GM12864 (cell line): ENCODE measurements around the gene TNFRSF21.
"Not testable (repeated sequence)": the region's sequence is repeated elsewhere in the genome, so short reads cannot be mapped to it uniquely, and the experiment has no call there.

Source experiments
- DNase-seq: peaks from one replicate; pipeline ENCODE4 v3.0.0-alpha.2; 2011; ENCODE audit warnings: low read depth
- H3K4me3 ChIP-seq: 2 replicates; pipeline ENCODE4 v1.5.1; 2011; ENCODE audit warnings: mild to moderate bottlenecking, low read depth, low read length, control low read depth
- CTCF ChIP-seq: IDR thresholded peaks from 2 replicates; pipeline ENCODE4 v1.5.1; 2011; ENCODE audit warnings: low read depth, mild to moderate bottlenecking, moderate library complexity, low read length, control low read depth, inconsistent platforms; ENCODE audit errors: missing control alignments

Gene TNFRSF21

GRCh38 chr6:47277702-47278101, 32.0 kb downstream of the TNFRSF21 start:
- no peak overlapping the region for H3K4me3 ChIP-seq
- DNase-seq: no peak
- no peak for TF ChIP-seq CTCF

GRCh38 chr6:47276377-47276776, 33.3 kb downstream of the TNFRSF21 start:
- no peak for DNase-seq
- TF ChIP-seq CTCF: no peak
- H3K4me3 ChIP-seq: no peak overlapping the region

GRCh38 chr6:47275640-47276039, 34.1 kb downstream of the TNFRSF21 start:
- no peak for DNase-seq
- H3K4me3 ChIP-seq: no peak overlapping the region
- no peak for TF ChIP-seq CTCF

GRCh38 chr6:47275132-47275531, 34.6 kb downstream of the TNFRSF21 start:
- H3K4me3 ChIP-seq, DNase-seq: not testable (repeated sequence)

GRCh38 chr6:47268572-47269187, 41.0 kb downstream of the TNFRSF21 start:
- no peak overlapping the region for H3K4me3 ChIP-seq
- TF ChIP-seq CTCF: no peak
- no peak for DNase-seq

GRCh38 chr6:47267301-47267700, 42.4 kb downstream of the TNFRSF21 start:
- H3K4me3 ChIP-seq: no peak overlapping the region
- TF ChIP-seq CTCF: no peak
- DNase-seq: no peak

GRCh38 chr6:47265971-47266370, 43.7 kb downstream of the TNFRSF21 start:
- no peak for TF ChIP-seq CTCF
- DNase-seq: no peak
- no peak overlapping the region for H3K4me3 ChIP-seq
